Endothelial cell of umbilical vein (primary cell): Measurements from ENCODE around the gene C15orf39. TPM values are rescaled to one million over a fixed set of nuclear protein-coding genes. Genes with fewer than 3 reads are reported as not detected.

Source experiments
- BruUV-seq: library from RNA; stranded (reverse); fragments of 400-500 nt; replicated peaks from 2 replicates; lab custom pipeline; 2021; lab: Mats Ljungman, UMichigan
- CTCF ChIA-PET: fragments of 300-600, 350-600 bp; sonication (Branson Sonifier 250); formaldehyde crosslinking; loops from one replicate; lab custom pipeline; 2021; ENCODE audit warnings: antibody characterized with exemption, inconsistent platforms; lab: Charles Lee
- POLR2A ChIA-PET: fragments of 300-600, 350-600 bp; sonication (Branson Sonifier 250); formaldehyde crosslinking; loops from one replicate; lab custom pipeline; 2021; ENCODE audit warnings: antibody characterized with exemption, inconsistent platforms; lab: Charles Lee
- DNase-seq: peaks from one replicate; pipeline ENCODE4 v3.0.0-alpha.2; 2011; ENCODE audit warnings: low read depth, low spot score
- FAIRE-seq: peaks from 2 replicates; lab custom pipeline; 2011; peaks lifted over from hg19 to GRCh38; lab: Jason Lieb, UNC
- H2AFZ ChIP-seq: 2 replicates; pipeline ENCODE4 v1.6.0; 2012; ENCODE audit warnings: low read depth, low read length, control low read depth, inconsistent platforms
- H3K27ac ChIP-seq: 2 replicates; pipeline ENCODE4 v1.5.1; 2011; ENCODE audit warnings: low read depth, mild to moderate bottlenecking, control low read depth, low read length, moderate library complexity; ENCODE audit not compliant: insufficient read depth
- H3K27me3 ChIP-seq, 2 experiments: 2 replicates each; pipeline versions ENCODE4 v1.6.0 to v1.6.1; 2011; ENCODE audit warnings: low read length in 2 of 2, mixed read lengths in 1 of 2; ENCODE audit not compliant: control insufficient read depth in 2 of 2, insufficient read depth in 2 of 2
- H3K36me3 ChIP-seq, 2 experiments: 2 replicates in 1 of 2; 3 replicates in 1 of 2; pipeline ENCODE4 v1.5.1; 2011; ENCODE audit warnings: low read length in 2 of 2, mild to moderate bottlenecking in 1 of 2, moderate library complexity in 1 of 2; ENCODE audit not compliant: control insufficient read depth in 2 of 2, insufficient read depth in 2 of 2; ENCODE audit errors: extremely low read depth in 1 of 2
- H3K4me1 ChIP-seq: 3 replicates; pipeline ENCODE4 v1.5.1; 2011; ENCODE audit warnings: mild to moderate bottlenecking, low read length; ENCODE audit not compliant: control insufficient read depth, insufficient read depth; ENCODE audit errors: extremely low read depth
- H3K4me2 ChIP-seq: 2 replicates; pipeline ENCODE4 v1.6.1; 2011; ENCODE audit warnings: low read length, control low read depth, mixed read lengths; ENCODE audit not compliant: insufficient read depth
- H3K4me3 ChIP-seq, 3 experiments: fragments of 200-600 bp in 1 of 3; sonication (generic), shearing (Covaris generic) in 1 of 3; replicated peaks in 1 of 3; 2 replicates each; pipeline ENCODE4 v1.5.1; 2011 to 2016; ENCODE audit warnings: control low read depth in 3 of 3, low read length in 3 of 3, mild to moderate bottlenecking in 2 of 3, inconsistent platforms in 1 of 3, low read depth in 1 of 3, moderate library complexity in 1 of 3; ENCODE audit not compliant: insufficient read depth in 1 of 3
- H3K79me2 ChIP-seq: 2 replicates; pipeline ENCODE4 v1.6.0; 2012; ENCODE audit warnings: low read length, inconsistent platforms; ENCODE audit not compliant: control insufficient read depth, insufficient read depth
- H3K9ac ChIP-seq: replicated peaks from 2 replicates; pipeline ENCODE3; 2011; ENCODE audit warnings: low read length, control low read depth; ENCODE audit not compliant: insufficient read depth; ENCODE audit errors: extremely low read depth
- H3K9me1 ChIP-seq: replicated peaks from 3 replicates; pipeline ENCODE4 v1.6.0; 2011; ENCODE audit warnings: mild to moderate bottlenecking, low read length; ENCODE audit not compliant: control insufficient read depth, insufficient read depth; ENCODE audit errors: extremely low read depth
- H3K9me3 ChIP-seq: replicated peaks from 2 replicates; pipeline ENCODE4 v1.5.1; 2012; ENCODE audit warnings: low read length, inconsistent platforms; ENCODE audit not compliant: control insufficient read depth, insufficient read depth
- H4K20me1 ChIP-seq: replicated peaks from 2 replicates; pipeline ENCODE3; 2011; ENCODE audit warnings: mild to moderate bottlenecking, low read length; ENCODE audit not compliant: control insufficient read depth, insufficient read depth; ENCODE audit errors: extremely low read depth
- CTCF ChIP-seq, 2 donors: IDR thresholded peaks; 1 replicate in 1 of 2; 2 replicates in 1 of 2; pipeline ENCODE4 v1.5.1; 2011; ENCODE audit warnings: low read length in 2 of 2, mild to moderate bottlenecking in 2 of 2, moderate library complexity in 2 of 2, control low read depth in 1 of 2, inconsistent platforms in 1 of 2, low read depth in 1 of 2; ENCODE audit not compliant: insufficient read depth in 1 of 2; ENCODE audit errors: extremely low read depth in 1 of 2
- EZH2 ChIP-seq: IDR thresholded peaks from 2 replicates; pipeline ENCODE4 v1.6.1; 2012; ENCODE audit warnings: borderline replicate concordance, low read depth, mild to moderate bottlenecking, moderate library complexity, low read length, inconsistent platforms; ENCODE audit not compliant: severe bottlenecking
- FOS ChIP-seq: IDR thresholded peaks from 2 replicates; pipeline ENCODE4 v1.6.1; 2011; ENCODE audit warnings: mild to moderate bottlenecking, low read length, moderate library complexity, borderline replicate concordance; ENCODE audit not compliant: insufficient read depth
- GATA2 ChIP-seq: IDR thresholded peaks from 2 replicates; pipeline ENCODE4 v1.7.0; 2011; ENCODE audit warnings: low read depth, mild to moderate bottlenecking, moderate library complexity, mixed read lengths, low read length; ENCODE audit not compliant: insufficient read length, insufficient read depth
- JUN ChIP-seq: IDR thresholded peaks from 2 replicates; pipeline ENCODE4 v1.6.1; 2011; ENCODE audit warnings: borderline replicate concordance, low read depth; ENCODE audit not compliant: insufficient read length, insufficient read depth
- MAX ChIP-seq: IDR thresholded peaks from 2 replicates; pipeline ENCODE4 v1.6.1; 2011; ENCODE audit not compliant: insufficient read depth, insufficient read length
- MYC ChIP-seq: IDR thresholded peaks from one replicate; pipeline ENCODE4 v1.6.1; 2011; ENCODE audit warnings: mild to moderate bottlenecking, low read depth, low read length
- POLR2A ChIP-seq: IDR thresholded peaks from 2 replicates; pipeline ENCODE4 v1.6.1; 2012; ENCODE audit warnings: low read depth, mild to moderate bottlenecking, control low read depth, low read length
- POLR2AphosphoS5 ChIP-seq: IDR thresholded peaks from 2 replicates; pipeline ENCODE4 v1.6.1; 2012; ENCODE audit warnings: low read depth, mild to moderate bottlenecking, control low read depth, low read length, moderate library complexity; ENCODE audit not compliant: insufficient read depth
- dilution Hi-C: fragments of 300-500 bp; cut with MboI; formaldehyde crosslinking; loops from one replicate; pipeline ENCODE4 v1.15.0; 2019; ENCODE audit warnings: low sequenced_read_pairs; ENCODE audit not compliant: extremely low pct_ligation_motif_present
- intact Hi-C: fragments of 100-400 bp; cut with micrococcal nuclease; formaldehyde crosslinking; loops from one replicate; pipeline ENCODE4 v1.10.0; 2022
- polyA plus RNA-seq, 4 experiments: library from polyadenylated mRNA; depleted of rRNA in 3 of 4; stranded (reverse) in 3 of 4; unstranded in 1 of 4; fragments of >200 nt; gene quantifications; 2 replicates each; pipeline versions ENCODE4 v1.2.1 to v1.2.3, GENCODE V29; 2011 to 2012; ENCODE audit warnings: missing spikeins in 1 of 4
- total RNA-seq: library from RNA; stranded (reverse); gene quantifications from 2 replicates; pipeline ENCODE4 v1.2.3, GENCODE V29; 2021

The C15orf39 gene
- total and polyA plus RNA-seq, 2 donors (not counting 3 experiments of a cell fraction or from before 2014, with no cell fraction given), result 14.8 to 36.1 TPM

- DNase-seq, result peak; percentile 30
- ChIA-PET POLR2A (no interaction called here), CTCF (interaction anchor here (0.7 to 3.8 kb wide), 3 partner anchors 23 to 168 kb away, joined by 3 to 122 read pairs (median 3); no protein-coding TSS in a partner anchor)
These were observed 2.9 kb upstream of the C15orf39 start for GRCh38 chr15:75198560-75199356.

More at GRCh38 chr15:75198560-75199356, 2.9 kb upstream of the C15orf39 start:
- no peaks in the 10 kb centered on the region for H3K36me3 ChIP-seq
- peaks cover 16% of the 10 kb centered on the region for H3K4me1 ChIP-seq
- intact Hi-C loops (no loop called here), dilution Hi-C loops (no loop called here)
- H3K79me2 ChIP-seq, result peaks cover 20% of the 10 kb centered on the region
- no peak overlapping the region for H3K9ac ChIP-seq
- H2AFZ ChIP-seq, result no peak overlapping the region
- H3K9me3 ChIP-seq, result no peaks in the 10 kb centered on the region
- FAIRE-seq, result peak; percentile 44
- no TSS peak for BruUV-seq
- H3K4me2 ChIP-seq, result no peak overlapping the region
- no peaks in the 10 kb centered on the region for H3K27me3 ChIP-seq
- no peak overlapping the region for H3K27ac ChIP-seq
- no peaks in the 10 kb centered on the region for H3K9me1 ChIP-seq
- no peak overlapping the region for H3K4me3 ChIP-seq
- TF ChIP-seq EZH2, result no peak
- no peak for TF ChIP-seq JUN
- no peak for TF ChIP-seq CTCF (IDR thresholded peaks at IDR 0.05; ENCODE audit: extremely low read depth in 1 of 2, insufficient read depth in 1 of 2, low read depth in 1 of 2, low read length in 2 of 2)
- TF ChIP-seq GATA2, result no peak
- no peak for TF ChIP-seq POLR2AphosphoS5
- TF ChIP-seq MYC, result no peak
- TF ChIP-seq FOS, result no peak
- TF ChIP-seq MAX, result no peak
- no peak for TF ChIP-seq POLR2A
- H4K20me1 ChIP-seq, result no peaks in the 10 kb centered on the region
